D721Med (cell line): Measurements from ENCODE around the gene ZNF683.
A peak's percentile ranks its signal among the peaks of the same experiment; 100 is the strongest.

Experiments
- DNase-seq: peaks from one replicate; pipeline ENCODE4 v3.0.0; 2011; ENCODE audit warnings: low spot score; ENCODE audit not compliant: insufficient read length
- FAIRE-seq: peaks from 2 replicates; lab custom pipeline; 2011; peaks lifted over from hg19 to GRCh38; lab: Jason Lieb, UNC
- TF ChIP-seq, protein P1 (sequence below): IDR thresholded peaks from 2 replicates; pipeline ENCODE4 v1.5.1; 2012; ENCODE audit warnings: mild to moderate bottlenecking, control low read depth; ENCODE audit not compliant: insufficient read depth; ENCODE audit errors: missing control alignments

Gene ZNF683

DNA sequence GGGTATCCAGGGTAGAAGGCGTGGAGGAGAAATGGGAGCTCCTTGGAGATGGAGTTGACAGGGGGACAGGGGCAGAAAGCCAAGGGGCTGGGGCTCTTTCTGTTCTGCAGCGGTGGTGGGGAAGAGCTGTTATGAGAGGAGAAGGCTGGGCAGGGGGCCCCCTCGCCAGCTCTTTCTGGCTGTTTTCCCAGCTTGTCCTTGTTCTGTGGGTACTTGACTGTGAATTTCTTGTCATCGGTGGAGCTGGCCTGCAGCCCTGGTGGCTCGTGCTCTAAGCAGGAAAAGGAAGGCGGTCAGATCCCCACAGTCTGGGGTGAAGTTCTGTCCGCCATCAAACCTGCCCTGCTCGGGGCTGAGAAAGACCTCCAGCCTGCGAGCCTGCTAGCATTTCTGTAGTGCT is 7.6 kb downstream of the ZNF683 start:
- no peak for FAIRE-seq
- DNase-seq, result no peak
- TF ChIP-seq, protein P1, sequence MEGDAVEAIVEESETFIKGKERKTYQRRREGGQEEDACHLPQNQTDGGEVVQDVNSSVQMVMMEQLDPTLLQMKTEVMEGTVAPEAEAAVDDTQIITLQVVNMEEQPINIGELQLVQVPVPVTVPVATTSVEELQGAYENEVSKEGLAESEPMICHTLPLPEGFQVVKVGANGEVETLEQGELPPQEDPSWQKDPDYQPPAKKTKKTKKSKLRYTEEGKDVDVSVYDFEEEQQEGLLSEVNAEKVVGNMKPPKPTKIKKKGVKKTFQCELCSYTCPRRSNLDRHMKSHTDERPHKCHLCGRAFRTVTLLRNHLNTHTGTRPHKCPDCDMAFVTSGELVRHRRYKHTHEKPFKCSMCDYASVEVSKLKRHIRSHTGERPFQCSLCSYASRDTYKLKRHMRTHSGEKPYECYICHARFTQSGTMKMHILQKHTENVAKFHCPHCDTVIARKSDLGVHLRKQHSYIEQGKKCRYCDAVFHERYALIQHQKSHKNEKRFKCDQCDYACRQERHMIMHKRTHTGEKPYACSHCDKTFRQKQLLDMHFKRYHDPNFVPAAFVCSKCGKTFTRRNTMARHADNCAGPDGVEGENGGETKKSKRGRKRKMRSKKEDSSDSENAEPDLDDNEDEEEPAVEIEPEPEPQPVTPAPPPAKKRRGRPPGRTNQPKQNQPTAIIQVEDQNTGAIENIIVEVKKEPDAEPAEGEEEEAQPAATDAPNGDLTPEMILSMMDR, result no peak

DNA sequence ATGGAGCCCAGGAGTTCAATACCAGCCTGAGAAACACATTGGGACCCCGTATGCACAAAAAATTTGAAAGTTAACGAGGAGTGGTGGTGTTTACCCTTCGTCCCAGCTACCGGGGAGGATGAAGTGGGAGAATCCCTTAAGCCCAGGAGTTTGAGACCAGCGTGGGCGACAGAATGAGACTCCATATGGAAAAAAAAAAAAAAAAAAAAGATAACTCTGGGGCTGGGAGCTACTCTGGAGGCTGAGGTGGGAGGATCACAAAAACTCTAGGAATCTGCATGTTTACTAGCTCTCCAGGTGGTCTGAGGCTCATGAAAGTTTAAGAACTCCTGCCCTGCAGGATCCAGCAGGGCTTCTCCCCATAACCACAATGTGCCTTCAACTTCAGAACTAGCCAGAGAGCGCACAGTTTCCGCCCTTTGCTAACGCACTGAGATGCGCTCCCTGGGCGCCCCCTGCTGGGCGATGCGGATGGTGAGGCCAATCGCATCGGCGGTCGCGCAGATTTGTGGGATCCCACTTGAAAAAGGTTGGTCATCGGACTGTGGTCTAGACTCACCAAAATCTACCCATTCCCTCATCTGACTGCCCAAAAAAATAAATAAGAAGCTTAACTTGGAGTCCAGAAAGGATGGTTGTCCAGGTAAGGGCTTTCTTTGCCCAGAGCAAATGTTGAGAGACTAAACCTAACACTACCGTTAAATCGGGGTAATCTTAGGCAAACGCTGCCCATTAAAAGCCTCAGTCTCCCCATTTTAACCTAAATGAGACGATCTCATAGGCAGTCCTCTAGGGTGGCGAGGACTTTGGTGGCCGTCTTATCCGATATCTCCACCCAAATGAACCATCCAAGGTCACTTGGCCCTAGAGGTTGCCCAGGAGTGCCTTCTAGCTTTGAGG is 8.8 kb downstream of the ZNF683 start:
- FAIRE-seq (no peak), DNase-seq (peak; percentile 50)
- TF ChIP-seq, protein P1, result peak; percentile 86

DNA sequence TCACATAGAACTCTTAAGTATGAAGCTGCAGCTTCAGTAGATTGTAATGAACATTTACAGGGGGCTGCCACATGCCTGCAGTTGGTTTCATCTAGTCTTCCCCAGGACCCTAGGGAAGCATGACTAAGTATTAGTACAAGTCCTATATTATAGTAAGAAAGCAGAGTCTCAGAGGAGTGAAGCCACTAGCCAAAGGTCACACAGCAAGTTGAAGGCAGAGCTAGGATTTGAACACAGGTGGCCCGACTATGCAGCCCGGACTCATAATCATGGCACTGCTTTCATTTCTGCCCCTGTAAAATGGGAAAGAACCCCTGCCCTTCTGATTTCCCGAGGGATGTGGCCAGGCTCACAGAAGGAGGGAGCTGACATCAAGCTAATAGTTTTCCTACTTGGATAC is 10.2 kb downstream of the ZNF683 start:
- DNase-seq, result no peak
- TF ChIP-seq, protein P1, result no peak

DNA sequence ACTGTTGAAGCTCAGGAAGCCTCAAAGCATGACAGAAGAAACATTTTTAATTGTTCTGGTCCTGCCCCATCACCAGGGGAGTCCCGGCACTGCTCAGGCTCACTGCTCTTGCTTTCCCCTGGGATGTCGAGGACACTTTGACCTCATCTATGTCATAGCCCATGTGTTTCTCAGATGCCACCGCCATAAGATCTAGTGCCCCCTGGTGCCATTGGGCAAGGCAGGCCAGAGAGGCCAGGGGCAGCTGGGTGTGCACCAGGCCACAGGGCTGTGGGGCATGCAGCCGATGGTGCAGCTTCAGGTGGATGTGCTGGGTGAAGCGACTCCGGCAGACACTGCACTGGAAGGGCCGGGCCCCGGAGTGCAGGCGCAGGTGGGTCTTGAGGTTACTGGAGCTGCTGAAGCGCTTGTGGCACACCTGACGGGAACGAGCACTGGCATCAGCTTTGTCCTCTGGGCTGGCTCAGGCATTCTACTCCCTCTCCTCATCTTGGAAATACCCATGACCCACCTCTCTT is 10.9 kb downstream of the ZNF683 start:
- TF ChIP-seq, protein P1, result no peak

More for the DNA sequence above, 10.2 kb downstream of the ZNF683 start:
- no peak for FAIRE-seq

DNA sequence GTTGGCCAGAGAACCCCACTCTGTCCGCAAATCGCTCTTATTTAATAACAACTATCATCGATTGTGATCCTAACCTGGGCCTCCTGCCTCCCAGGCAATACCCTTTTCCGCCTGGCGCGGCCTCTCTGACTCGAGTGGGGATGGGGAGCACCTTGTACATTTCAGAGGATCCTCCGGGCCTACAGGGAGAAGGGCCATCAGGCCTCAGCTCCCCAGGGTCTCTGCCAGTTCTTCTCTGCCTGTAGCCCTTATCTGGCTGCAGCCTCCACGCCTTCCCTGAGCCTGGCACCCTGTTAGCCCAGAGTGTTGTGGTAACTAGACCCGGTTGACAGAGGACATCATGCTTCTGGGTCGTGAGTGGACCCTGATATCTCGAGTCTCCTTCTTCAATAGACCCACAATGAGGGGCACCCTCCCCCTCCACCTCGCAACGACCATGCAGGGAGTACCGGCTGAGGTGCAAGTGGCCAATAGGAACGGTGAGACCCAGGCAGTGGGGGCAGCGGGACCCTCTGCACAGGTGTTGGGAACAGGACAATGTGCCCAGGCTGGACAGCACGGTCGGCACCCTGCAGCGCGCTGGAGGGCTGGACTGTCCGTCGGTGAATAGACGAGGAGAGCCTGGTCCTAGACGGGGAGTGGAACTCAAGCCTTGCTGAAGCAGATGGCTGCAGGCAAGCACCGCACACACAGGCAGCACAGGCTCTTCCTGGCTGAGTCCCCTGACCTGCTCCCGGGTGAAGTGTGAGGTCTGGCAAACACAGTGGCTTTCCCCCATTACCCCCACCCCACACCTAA is 11.5 kb downstream of the ZNF683 start:
- no peak for FAIRE-seq
- TF ChIP-seq, protein P1, result no peak
- no peak for DNase-seq

More for the DNA sequence above, 10.9 kb downstream of the ZNF683 start:
- FAIRE-seq, result no peak
- no peak for DNase-seq

DNA sequence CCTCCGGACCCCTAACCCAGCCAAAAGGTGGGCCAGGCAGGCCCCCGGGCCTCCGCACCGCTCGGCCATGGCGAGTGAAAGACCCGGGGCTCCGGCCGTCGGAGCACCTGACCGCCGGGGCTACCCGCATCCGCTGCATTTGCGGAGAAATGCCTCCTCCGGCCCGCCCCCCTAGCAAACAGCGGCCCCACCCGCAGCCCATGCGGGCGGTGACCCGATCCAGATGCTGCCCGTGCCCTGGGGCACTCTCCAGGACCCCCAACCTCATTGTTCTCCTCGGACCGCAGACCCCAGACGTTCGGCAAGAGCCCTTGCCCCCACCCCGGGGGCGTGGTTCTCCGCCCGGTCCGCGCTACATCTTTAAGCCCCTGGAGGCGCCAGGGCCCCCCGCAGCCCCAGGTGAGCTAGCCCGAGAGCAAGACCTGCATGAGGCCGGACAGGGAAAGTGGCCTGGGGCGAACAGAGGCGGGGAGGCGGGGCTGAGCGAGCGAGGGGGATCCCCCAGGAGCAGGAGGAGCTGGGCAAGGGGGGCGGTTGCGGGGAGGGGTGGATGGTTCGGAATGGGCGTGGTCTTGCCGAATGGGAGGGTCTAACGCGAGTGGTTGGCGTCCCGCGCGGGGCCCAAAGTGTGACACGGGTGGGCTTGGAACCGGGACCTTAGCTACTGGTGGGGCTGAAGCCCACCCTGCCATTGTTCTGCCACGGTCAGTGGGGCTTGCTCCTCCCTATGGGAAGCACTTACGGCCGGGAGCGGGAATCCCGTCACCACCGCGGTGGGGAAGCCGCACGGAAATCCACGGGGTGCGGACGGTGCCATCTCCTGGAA is 12.4 kb downstream of the ZNF683 start:
- TF ChIP-seq, protein P1, result no peak
- no peak for DNase-seq
- no peak for FAIRE-seq
